ENCODE data around the gene SLC35F2.
"Not testable (repeated sequence)": the region's sequence is repeated elsewhere in the genome, so short reads cannot be mapped to it uniquely, and the experiment has no call there.

Gene SLC35F2

GRCh38 chr11:107836851-107837250, 21.7 kb downstream of the SLC35F2 start:
- DNase-seq, result no peak

- DNase-seq, result no peak
These were observed 23.6 kb downstream of the SLC35F2 start for GRCh38 chr11:107834995-107835394.

- not testable (repeated sequence) for DNase-seq
These were observed 24.7 kb downstream of the SLC35F2 start for GRCh38 chr11:107833926-107834325.

GRCh38 chr11:107830915-107831540, 27.6 kb downstream of the SLC35F2 start:
- DNase-seq, result no peak

GRCh38 chr11:107827041-107827440, 31.5 kb downstream of the SLC35F2 start:
- DNase-seq, result no peak

- no peak for DNase-seq
These were observed 32.7 kb downstream of the SLC35F2 start for GRCh38 chr11:107825875-107826274.

GRCh38 chr11:107824668-107825369, 33.8 kb downstream of the SLC35F2 start:
- DNase-seq, result peak; percentile 50

GRCh38 chr11:107821199-107821927, 37.2 kb downstream of the SLC35F2 start:
- DNase-seq, result no peak

- no peak for DNase-seq
These were observed 39.1 kb downstream of the SLC35F2 start for GRCh38 chr11:107819361-107820014.

- DNase-seq, result peak; percentile 9
These were observed 40.1 kb downstream of the SLC35F2 start for GRCh38 chr11:107818491-107818890.

GRCh38 chr11:107816028-107816427, 42.6 kb downstream of the SLC35F2 start:
- no peak for DNase-seq

GRCh38 chr11:107810875-107811274, 47.7 kb downstream of the SLC35F2 start:
- no peak for DNase-seq

GRCh38 chr11:107808521-107808920, 50.1 kb downstream of the SLC35F2 start:
- DNase-seq, result no peak

- DNase-seq, result no peak
These were observed 53.6 kb downstream of the SLC35F2 start for GRCh38 chr11:107804971-107805370.

GRCh38 chr11:107804211-107804610, 54.4 kb downstream of the SLC35F2 start:
- DNase-seq, result no peak

GRCh38 chr11:107801641-107802040, 56.9 kb downstream of the SLC35F2 start:
- no peak for DNase-seq

- DNase-seq, result peak; percentile 20
These were observed 59.2 kb downstream of the SLC35F2 start for GRCh38 chr11:107799218-107799859.

GRCh38 chr11:107792049-107792443, 66.5 kb downstream of the SLC35F2 start:
- no peak for DNase-seq

- no peak for DNase-seq
These were observed 67.1 kb downstream of the SLC35F2 start for GRCh38 chr11:107791343-107792048.

- no peak for DNase-seq
These were observed 68.8 kb downstream of the SLC35F2 start for GRCh38 chr11:107789767-107790166.

GRCh38 chr11:107787733-107788132, 70.9 kb downstream of the SLC35F2 start:
- no peak for DNase-seq

- DNase-seq, result no peak
These were observed 73.2 kb downstream of the SLC35F2 start for GRCh38 chr11:107785401-107785800.

Measured in KG1 (cell line).